GM19043 (cell line): Measurements from ENCODE around the gene COX7A1.
"Not testable (repeated sequence)": the region's sequence is repeated elsewhere in the genome, so short reads cannot be mapped to it uniquely, and the experiment has no call there.

ENCODE experiments used
- ATAC-seq: cut with Tn5 transposase; IDR thresholded peaks from one replicate; pipeline ENCODE4 v1.9.1; 2021; ENCODE audit warnings: low read depth; ENCODE audit not compliant: unreplicated experiment

The COX7A1 gene

DNA sequence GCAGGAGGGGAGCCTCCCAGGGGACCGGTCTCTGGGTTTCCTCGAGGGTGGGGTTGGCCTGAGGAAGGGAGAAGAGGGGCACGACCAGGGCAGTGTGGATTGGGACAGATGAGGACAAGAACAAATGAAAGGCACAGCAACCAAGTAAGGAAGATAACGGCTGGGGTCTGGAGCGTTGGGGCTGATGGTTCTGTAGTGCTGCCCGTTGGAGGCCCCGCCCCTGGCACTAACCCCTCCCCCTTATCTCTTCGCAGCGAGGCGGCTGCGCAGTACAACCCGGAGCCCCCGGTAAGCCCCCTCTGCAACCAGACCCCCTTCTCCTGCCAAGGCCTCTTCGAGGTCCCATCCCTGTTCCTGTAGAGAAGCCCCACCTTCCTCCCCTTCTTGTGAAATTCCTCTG is 10.2 kb downstream of the COX7A1 start:
- no peak for ATAC-seq

GRCh38 chr19:36141039-36141927 is 11.0 kb downstream of the COX7A1 start:
- no peak for ATAC-seq

GRCh38 chr19:36140304-36141038 is 11.8 kb downstream of the COX7A1 start:
- ATAC-seq: no peak

DNA sequence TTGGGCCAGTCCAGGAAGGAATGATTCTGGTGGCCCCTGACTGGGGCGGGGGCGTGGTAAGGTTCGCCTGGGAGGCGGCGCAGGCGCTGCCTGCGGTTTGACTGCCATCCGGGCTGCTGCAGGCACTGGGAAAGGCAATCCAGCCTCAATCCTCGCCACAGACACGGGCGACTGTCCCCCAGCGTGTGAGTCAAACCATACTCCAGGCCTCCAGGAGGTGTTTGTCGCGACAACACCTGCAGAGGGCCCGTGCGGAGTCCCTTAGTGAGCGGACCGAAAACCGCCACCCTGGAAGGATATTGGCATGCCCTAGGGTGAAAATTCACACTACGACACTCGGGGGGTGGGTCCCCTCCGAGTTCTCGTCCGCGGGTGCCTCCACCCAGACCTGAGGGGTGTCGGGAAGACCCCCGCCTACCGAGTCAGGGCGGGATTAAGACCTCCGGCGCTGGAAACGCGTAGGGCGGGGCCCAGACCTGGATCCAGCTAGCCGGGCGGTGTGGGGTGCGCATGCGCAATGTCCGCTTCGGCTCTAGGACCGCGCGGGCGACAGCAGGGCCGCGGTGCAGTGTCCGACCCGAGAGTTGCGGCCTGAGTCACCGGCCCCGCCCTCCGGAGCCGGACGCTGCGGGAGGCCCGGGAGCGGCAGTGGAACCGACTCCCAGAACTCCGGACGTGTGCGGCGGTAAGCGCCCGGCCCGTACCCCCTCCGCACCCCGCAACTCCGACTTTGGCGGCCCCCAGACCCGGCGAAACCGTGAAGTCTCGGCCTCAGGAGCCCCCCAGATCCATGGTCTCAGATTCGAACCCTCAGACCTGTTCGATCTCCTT is 12.6 kb downstream of the COX7A1 start, which contains the start of gene CAPNS1:
Gene CAPNS1, plus strand, starts transcription at position 594 of the 831 bp plus-strand sequence. CDS start 946 bp downstream, outside the sequence.
- ATAC-seq: peak; percentile 78

- no peak for ATAC-seq
Observed at GRCh38 chr19:36139120-36139472, 13.2 kb downstream of the COX7A1 start.

GRCh38 chr19:36136964-36137686 is 15.1 kb downstream of the COX7A1 start:
- ATAC-seq: no peak

GRCh38 chr19:36134867-36135266 is 17.4 kb downstream of the COX7A1 start:
- ATAC-seq: not testable (repeated sequence)

GRCh38 chr19:36131221-36131620 is 21.0 kb downstream of the COX7A1 start:
- not testable (repeated sequence) for ATAC-seq

DNA sequence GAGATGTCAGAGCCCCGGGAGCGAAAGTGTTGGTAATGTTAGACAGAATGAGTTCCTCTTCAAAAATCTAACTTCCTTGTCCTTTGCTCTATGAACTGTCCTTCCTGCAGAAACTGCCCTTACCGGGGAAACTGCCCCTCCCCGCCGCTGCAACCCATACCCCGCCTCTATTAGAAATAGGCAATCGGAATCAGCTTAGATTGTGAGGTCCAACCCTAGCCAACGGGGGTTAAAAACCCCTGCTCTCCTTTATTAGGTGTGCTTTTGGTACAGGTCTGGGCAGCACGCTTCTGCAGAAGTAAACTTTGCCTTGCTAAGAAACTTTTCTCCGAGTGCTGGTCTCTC is 23.9 kb downstream of the COX7A1 start:
- ATAC-seq: no peak

- ATAC-seq: no peak
Observed at GRCh38 chr19:36125557-36125956, 26.7 kb downstream of the COX7A1 start.

- no peak for ATAC-seq
Observed at GRCh38 chr19:36121486-36122124, 30.6 kb downstream of the COX7A1 start.

- no peak for ATAC-seq
Observed at GRCh38 chr19:36120984-36121358, 31.3 kb downstream of the COX7A1 start.

GRCh38 chr19:36120092-36120983 is 31.9 kb downstream of the COX7A1 start:
- no peak for ATAC-seq

DNA sequence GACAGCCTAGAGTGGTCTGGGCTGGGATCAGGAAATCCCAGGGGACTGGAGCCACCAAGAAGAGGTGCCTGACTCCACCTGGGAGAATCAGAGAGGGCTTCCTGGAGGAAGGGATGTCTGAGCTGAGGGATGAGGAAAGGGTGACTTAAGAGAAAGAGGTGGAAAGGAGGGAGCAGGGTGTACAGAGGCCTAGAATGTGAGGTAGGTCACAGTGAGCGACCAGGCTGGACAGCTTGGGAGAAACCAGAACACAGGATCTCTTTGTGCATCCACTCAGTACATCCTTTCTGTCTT is 36.0 kb downstream of the COX7A1 start:
- ATAC-seq: no peak

DNA sequence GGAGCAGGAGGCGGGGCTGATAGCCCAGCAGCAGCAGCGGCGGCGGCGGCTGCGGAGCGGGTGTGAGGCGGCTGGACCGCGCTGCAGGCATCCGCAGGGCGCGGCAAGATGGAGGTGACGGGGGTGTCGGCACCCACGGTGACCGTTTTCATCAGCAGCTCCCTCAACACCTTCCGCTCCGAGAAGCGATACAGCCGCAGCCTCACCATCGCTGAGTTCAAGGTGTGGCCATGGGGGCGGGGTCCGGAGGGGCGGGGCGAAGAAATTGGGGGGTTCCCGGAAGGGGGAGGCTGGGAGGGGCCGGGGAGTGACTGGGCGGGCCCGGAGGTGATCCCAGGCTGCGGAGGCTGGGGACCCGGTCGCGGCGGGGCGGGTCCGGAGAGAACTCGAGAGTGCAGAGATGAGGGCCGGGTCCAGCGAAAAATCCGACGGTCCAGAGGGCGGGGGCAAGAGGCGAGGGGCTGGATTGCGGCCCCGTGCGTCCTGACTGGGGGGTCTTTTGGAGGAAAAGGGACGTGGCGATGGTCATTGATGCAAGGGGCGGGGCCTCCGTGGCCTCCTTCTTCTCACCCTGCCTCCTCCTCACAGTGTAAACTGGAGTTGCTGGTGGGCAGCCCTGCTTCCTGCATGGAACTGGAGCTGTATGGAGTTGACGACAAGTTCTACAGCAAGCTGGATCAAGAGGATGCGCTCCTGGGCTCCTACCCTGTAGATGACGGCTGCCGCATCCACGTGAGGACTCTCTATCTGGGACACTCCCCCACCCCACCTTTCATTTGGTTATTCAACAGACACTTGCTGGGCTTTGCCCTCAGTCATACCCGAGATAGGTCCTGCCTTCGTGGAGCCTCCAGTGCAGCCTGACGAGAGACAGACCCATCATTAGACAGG is 36.5 kb downstream of the COX7A1 start, which contains the start of gene TBCB:
Gene TBCB, plus strand, starts transcription at position 16 of the 891 bp plus-strand sequence. Its CDS starts 93 bp downstream, at position 109.
- ATAC-seq: peak; percentile 13

DNA sequence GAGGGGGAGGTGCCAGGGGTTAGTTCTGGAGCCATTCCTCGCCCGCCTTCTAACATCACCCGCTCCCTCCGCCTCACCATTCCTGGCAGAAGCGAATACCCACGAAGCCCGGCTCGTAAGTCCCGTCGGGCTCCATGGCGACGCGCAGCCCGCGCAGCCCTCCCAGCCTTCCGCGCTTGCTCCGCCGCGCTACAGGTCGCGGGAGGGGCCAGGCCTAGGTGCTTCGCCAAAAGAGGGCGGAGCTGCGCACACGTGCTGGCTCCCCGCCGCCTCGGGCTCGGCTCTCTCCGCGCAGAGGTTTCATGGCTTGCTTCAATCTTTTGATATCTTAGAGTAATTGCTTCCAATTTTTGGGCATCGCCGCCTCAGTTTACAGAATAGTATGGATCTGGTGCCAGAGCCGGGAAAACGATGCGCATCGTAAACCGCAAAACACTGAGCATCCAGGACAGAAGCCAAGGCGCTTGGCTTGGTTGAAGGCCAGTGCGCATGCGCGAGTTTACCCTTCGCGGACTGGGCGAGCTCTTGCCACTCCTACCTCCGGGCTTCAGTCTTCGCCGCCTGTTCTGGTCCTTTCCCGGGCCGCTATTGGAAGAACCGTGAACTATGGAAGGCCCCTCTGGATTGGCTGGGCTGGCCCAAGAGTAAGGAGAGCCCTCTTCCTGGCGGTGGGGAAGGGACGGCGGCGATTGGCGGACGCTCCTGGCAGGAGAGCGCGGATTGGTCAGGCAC is 37.4 kb downstream of the COX7A1 start, which contains the start of gene POLR2I:
Gene POLR2I, minus strand, starts transcription at position 155 of the 732 bp plus-strand sequence. Its CDS starts 19 bp downstream, at position 136.
- peak; percentile 80 for ATAC-seq
